DMS 273 (cell line): ENCODE data around the gene PPP2R1B.
"Not testable (repeated sequence)": the region's sequence is repeated elsewhere in the genome, so short reads cannot be mapped to it uniquely, and the experiment has no call there.

ENCODE experiments used
- DNase-seq: peaks from one replicate; lab custom pipeline; 2025; ENCODE audit not compliant: unreplicated experiment; lab: John Stamatoyannopoulos, UW

Gene PPP2R1B

DNA sequence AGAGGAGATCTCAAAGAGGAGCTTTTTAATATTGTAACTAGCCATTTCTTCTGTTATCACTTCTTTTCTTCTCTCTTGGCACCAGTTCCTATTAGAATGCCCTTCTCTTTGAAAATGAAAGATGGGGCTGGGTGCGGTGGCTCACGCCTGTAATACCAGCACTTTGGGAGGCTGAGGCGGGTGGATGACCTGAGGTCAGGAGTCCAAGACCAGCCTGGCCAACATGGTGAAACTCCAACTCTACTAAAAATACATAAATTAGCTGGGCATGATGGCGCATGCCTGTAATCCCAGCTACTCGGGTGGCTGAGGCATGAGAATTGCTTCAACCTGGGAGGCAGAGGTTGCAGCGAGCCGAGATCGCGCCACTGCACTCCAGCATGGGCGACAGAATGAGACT is 18.1 kb upstream of the PPP2R1B start:
- DNase-seq = not testable (repeated sequence)

DNA sequence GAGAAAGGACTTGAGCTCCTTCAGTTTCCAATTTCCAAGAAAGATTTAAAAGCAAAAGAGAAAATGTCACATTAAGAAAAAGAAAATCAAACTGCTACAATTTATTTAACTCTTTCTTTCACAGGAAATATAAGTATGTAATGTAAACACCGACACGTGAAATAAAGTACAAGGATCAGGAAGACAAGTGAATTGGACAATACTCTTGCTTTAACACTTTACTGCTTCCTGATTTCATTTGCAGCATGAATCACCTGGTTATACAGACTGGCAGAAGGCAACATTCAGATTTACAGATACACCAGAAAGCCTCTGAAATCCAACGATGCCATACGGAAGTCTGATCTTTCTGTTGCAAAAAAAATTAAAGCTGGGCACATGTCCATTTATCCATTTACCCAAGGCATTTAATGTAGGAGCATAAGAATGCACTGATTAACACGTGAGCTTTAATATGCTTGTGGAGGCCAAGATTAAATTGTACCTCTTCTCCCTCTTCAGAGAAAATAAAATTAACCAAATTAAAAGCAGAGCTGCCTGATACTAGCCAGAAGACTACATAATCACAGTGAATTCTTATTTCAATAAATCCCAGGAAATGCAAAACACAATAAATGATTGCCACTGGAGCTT is 16.0 kb upstream of the PPP2R1B start:
- DNase-seq = peak; percentile 18

GRCh38 chr11:111779118-111779517 is 12.9 kb upstream of the PPP2R1B start:
- no peak for DNase-seq

- DNase-seq = no peak
These were observed 11.9 kb upstream of the PPP2R1B start for GRCh38 chr11:111778047-111778558.

DNA sequence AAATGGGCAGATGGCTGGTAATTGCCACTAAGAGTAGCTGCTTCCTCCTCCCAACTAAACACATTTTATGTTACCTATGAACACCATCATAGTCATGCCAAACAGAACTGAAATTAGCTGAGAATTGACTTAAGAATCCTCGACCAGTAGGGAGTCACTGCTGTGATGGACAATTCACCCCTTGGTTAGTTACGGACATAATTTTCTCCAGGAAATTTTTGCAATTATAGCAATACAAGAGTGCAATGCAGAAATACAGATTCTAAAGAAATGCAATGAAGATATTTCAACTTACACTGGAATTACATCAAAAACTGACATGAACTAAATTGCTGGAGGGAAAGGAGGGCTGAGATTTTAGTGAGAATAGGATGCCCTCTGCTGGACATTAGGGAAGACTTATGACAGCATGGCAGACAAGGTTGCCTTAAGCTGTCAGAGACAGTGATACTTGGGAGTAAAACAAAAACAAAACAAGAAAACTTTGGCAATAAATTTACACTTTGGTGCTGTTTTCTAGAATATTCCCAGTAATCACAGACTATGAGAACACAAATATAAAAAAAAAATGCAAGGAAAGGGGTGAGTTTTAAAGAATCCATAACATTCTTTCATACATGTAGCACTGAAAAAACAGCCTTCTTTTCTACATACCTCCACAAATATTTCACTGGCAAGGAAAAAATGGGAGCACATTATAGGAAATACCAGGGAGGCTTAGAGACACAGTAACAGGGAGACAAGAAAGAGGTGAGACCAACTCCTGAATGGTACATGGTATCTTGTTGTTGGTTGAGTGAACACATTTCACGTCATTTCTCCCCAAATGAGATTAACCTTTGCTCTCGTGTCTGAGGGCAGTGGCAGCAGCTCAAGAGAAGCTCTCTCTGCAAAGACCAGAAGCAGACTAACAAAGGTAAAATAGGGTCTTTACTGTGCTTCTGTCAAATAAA is 11.2 kb upstream of the PPP2R1B start:
- peak; percentile 73 for DNase-seq

DNA sequence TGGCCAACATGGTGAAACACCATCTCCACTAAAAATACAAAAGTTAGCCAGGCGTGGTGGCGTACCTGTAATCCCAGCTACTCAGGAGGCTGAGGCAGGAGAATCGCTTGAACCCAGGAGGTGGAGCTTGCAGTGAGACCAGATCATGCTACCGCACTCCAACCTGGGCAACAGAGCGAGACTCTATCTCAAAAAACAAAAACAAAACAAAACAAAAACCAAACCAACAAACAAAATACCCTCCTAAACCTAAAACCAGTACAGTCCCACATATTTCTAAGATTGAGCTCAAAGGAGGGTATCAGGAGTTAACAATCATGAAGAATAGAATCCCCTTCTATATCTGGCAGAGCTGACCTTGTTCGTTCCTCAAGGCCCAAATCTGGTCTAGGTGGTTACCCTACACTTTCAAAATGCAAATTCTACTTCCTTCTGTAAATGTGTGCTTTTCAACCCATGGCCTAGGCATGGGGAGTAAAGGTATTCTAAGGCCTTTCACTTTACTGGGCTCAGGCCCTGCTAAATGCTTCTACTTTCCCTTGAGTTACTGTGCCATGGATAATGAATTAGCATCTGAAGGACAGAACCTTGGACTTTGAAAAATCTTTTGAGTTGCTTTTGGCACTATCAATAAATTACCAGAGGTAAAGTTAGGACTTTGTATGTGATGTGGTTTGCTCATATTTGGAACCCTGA is 10.4 kb upstream of the PPP2R1B start:
- DNase-seq = no peak

GRCh38 chr11:111774955-111775710 is 8.9 kb upstream of the PPP2R1B start:
- DNase-seq = no peak

DNA sequence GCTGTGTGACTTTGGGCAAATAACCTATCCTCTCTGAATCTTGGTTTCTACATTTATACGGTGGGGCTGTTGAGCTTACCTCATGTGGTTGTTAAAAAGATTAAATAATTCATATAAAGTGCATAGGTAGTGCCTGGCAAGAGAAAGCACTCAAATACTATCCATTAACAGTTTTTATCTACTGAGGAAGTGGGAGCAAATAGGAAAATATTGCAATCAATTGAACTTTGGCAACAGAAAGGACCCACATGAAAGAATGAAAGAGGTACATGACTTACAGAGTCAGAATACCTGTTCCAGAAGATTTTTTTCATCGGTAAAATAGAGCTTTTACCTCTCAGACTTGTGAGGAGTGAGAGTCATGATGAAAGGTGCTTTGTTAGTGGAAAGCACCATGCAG is 6.3 kb upstream of the PPP2R1B start:
- DNase-seq = no peak

DNA sequence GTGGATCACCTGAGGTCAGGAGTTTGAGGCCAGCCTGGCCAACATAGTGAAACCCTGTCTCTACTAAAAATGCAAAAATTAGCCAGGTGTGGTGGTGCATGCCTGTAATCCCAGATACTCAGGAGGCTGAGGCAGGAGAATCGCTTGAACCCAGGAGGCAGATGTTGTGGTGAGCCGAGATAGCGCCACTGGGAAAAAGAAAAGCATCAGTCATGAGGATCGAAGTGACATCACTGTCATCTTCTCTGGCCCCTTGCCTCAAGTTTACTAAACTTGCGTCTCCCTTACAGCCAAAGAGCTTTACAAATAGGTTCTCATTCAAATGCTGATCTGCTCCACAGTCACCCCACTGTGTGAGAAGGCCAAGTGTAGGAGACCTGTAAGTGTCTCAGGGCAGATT is 5.0 kb upstream of the PPP2R1B start:
- DNase-seq = not testable (repeated sequence)

GRCh38 chr11:111770581-111771134 is 4.5 kb upstream of the PPP2R1B start:
- no peak for DNase-seq

GRCh38 chr11:111766834-111767142 is 599 bp upstream of the PPP2R1B start:
- DNase-seq = no peak

DNA sequence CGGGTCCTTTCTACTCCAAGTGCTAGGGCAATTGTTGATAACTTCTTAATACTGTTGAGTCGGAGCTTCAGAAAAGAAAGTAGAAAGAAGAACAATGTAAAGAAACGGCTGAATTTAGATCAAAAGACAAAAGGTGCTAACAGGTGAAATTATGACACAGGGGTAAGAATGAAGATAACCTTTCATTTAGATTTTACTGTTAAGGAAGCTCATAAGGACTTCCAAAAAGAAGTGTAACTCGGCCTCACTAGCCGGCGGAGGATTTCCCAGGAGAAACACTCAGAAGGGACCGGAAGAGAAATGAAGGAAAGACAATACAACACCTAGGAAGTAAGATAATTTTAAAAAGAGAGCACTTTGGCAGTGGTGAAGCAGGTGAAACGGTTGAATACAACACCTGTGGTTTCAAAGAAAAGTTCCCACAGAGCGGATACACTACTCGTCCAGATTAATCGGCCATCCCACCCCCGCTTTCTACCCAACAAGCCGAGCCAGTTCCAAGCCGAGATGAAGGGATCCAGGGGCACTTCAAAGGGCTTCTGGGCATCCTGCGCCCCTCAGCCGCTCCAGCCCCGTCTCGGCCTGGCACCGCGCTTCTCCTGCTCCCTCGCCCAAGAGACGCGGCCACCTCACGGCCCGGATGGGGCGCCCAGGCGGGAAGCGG is 737 bp downstream of the PPP2R1B start:
- DNase-seq = peak; percentile 29

- no peak for DNase-seq
These were observed 1.6 kb downstream of the PPP2R1B start for GRCh38 chr11:111764621-111765020.

GRCh38 chr11:111762981-111763643 is 3.1 kb downstream of the PPP2R1B start:
- peak; percentile 37 for DNase-seq

- no peak for DNase-seq
These were observed 3.7 kb downstream of the PPP2R1B start for GRCh38 chr11:111762526-111762925.

- DNase-seq = peak; percentile 80
These were observed 5.2 kb downstream of the PPP2R1B start for GRCh38 chr11:111761036-111761435.

DNA sequence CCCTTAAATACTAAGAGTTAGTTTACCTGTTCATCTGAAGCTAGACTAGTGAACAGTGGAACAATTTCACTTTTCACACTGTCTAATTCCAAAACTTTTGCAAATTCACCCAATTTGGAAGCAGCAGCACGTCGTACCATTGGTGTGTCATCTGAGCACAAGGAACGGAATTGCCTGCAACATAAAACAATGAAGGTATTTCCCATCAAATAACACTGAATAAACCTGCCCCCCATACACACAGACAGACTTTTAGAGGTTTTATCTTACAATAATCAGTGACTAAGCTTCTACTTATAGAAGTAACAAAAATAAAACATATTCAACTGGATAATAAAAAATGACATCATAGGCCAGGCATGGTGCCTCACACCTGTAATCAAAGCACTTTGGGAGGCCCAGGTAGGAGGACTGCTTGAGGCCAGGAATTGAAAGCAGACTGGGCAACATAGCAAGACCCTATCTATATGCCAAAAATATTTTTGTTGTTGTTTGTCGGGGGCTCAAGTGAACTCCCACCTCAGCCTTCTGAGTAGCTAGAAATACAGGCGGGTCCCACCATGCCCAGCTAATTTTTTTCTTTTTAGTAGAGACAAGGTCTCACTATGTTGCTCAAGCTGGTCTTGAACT is 6.3 kb downstream of the PPP2R1B start:
- DNase-seq = no peak

GRCh38 chr11:111759376-111759775 is 6.8 kb downstream of the PPP2R1B start:
- DNase-seq = no peak

DNA sequence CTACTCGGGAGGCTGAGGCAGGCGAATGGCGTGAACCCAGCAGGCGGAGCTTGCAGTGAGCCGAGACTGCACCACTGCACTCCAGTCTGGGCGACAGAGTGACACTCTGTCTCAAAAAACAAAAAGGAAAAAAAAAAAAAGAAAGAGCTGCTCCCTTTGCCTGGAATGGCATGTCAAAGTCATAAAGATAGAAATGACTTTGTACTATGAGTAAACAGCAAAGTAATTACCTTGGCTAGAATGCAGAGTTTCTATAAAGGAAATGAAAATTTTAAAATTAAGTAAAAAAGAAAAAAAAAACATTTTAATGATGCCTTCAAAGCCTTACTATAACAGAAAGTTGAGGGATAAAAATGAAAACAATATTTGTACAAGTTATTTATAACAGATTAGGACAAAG is 10.1 kb downstream of the PPP2R1B start:
- DNase-seq = no peak
